ENCODE measurements around the gene RBBP4. TPM values are rescaled to one million over a fixed set of nuclear protein-coding genes. Genes with fewer than 3 reads are reported as not detected.
"Not testable (repeated sequence)": the region's sequence is repeated elsewhere in the genome, so short reads cannot be mapped to it uniquely, and the experiment has no call there.

RBBP4 gene
- total and polyA plus RNA-seq, 2 experiments from 2014 or later, result 275 to 336 TPM

- no peaks in the 10 kb centered on the region for H3K4me1 ChIP-seq (ENCODE audit: low read depth)
Observed at GRCh38 chr1:32622806-32623681, 28.0 kb upstream of the RBBP4 start.

DNA sequence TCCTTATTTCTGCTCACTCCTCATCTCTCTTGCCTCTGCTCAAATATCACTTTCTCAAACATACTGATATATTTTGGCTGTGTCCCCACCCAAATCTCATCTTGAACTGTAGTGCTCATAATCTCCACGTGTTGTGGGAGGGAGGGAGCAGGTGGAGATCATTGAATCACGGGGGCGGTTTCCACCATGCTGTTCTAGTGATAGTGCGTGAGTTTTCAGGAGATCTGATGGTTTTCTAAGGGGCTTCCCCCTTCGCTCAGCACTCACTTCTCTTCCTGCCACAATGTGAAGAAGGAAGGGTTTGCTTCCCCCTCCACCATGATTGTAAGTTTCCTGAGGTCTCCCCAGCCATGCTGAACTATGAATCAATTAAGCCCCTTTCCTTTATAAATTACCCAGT, 27.2 kb upstream of the RBBP4 start:
- TF ChIP-seq CTCF (IDR thresholded peaks at IDR 0.05; ENCODE audit: low read depth, low read length), result no peak
- Histone ChIP-seq H3K4me3 (no peak overlapping the region), H3K4me1 (ENCODE audit: low read depth) (no peaks in the 10 kb centered on the region), H3K9me3 (ENCODE audit: low read depth) (no peaks in the 10 kb centered on the region), H3K36me3 (peaks cover 9% of the 10 kb centered on the region), H3K27ac (no peak overlapping the region), H3K27me3 (no peaks in the 10 kb centered on the region)
- no peak for DNase-seq (ENCODE audit: low read depth in 1 of 2, low spot score in 1 of 2)

More at GRCh38 chr1:32622806-32623681, 28.0 kb upstream of the RBBP4 start:
- H3K4me3 ChIP-seq, result no peak overlapping the region
- H3K27me3 ChIP-seq, result no peaks in the 10 kb centered on the region
- peaks cover 7% of the 10 kb centered on the region for H3K36me3 ChIP-seq
- no peak for TF ChIP-seq CTCF (IDR thresholded peaks at IDR 0.05; ENCODE audit: low read depth, low read length)
- DNase-seq (ENCODE audit: low read depth in 1 of 2, low spot score in 1 of 2), result no peak
- no peak overlapping the region for H3K27ac ChIP-seq
- H3K9me3 ChIP-seq (ENCODE audit: low read depth), result no peaks in the 10 kb centered on the region

GRCh38 chr1:32626176-32626575, 24.8 kb upstream of the RBBP4 start:
- DNase-seq (ENCODE audit: low read depth in 1 of 2, low spot score in 1 of 2), result no peak
- Histone ChIP-seq H3K27me3 (no peaks in the 10 kb centered on the region), H3K36me3 (peaks cover 9% of the 10 kb centered on the region), H3K9me3 (ENCODE audit: low read depth) (no peaks in the 10 kb centered on the region), H3K27ac (no peak overlapping the region), H3K4me3 (no peak overlapping the region), H3K4me1 (ENCODE audit: low read depth) (no peaks in the 10 kb centered on the region)
- no peak for TF ChIP-seq CTCF (IDR thresholded peaks at IDR 0.05; ENCODE audit: low read depth, low read length)

DNA sequence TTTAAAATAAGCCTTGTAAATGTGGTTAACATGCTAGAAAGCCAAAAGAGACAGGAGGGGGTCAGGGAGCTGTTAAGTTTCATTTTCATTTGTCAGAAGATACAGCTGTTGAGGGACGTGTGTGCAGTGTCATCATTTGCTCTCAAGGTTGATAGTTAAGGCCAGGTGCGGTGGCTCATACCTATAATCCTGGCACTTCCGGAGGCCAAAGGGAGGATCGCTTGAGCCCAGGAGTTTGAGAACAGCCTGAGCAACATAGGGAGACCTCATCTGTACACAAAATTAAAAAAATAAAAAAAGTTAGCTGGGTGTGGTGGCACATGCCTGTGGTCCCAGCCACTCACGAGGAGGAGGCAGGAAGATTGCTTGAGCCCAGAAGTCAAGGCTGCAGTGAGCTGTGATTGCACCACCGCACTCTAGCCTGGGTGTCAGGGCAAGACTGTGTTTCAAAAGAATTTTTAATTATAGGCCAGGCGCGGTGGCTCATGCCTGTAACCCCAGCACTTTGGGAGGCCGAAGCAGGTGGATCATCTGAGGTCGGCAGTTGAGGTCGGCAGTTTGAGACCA, 23.3 kb upstream of the RBBP4 start:
- Histone ChIP-seq H3K27me3 (no peaks in the 10 kb centered on the region), H3K4me1 (ENCODE audit: low read depth) (no peaks in the 10 kb centered on the region), H3K36me3 (peaks cover 9% of the 10 kb centered on the region), H3K4me3 (no peak overlapping the region), H3K27ac (no peak overlapping the region), H3K9me3 (ENCODE audit: low read depth) (no peaks in the 10 kb centered on the region)
- no peak for TF ChIP-seq CTCF (IDR thresholded peaks at IDR 0.05; ENCODE audit: low read depth, low read length)
- DNase-seq (ENCODE audit: low read depth in 1 of 2, low spot score in 1 of 2), result no peak

GRCh38 chr1:32630173-32630572, 20.8 kb upstream of the RBBP4 start:
- H3K4me3 ChIP-seq; H3K27me3 ChIP-seq; DNase-seq (ENCODE audit: low read depth in 1 of 2, low spot score in 1 of 2); H3K27ac ChIP-seq; H3K36me3 ChIP-seq; H3K4me1 ChIP-seq (ENCODE audit: low read depth); H3K9me3 ChIP-seq (ENCODE audit: low read depth): not testable (repeated sequence)

GRCh38 chr1:32632829-32633228, 18.2 kb upstream of the RBBP4 start:
- H3K9me3 ChIP-seq (ENCODE audit: low read depth), result no peaks in the 10 kb centered on the region
- H3K4me3 ChIP-seq, result no peak overlapping the region
- DNase-seq (ENCODE audit: low read depth in 1 of 2, low spot score in 1 of 2), result no peak
- no peaks in the 10 kb centered on the region for H3K4me1 ChIP-seq (ENCODE audit: low read depth)
- peaks cover 2% of the 10 kb centered on the region for H3K36me3 ChIP-seq
- TF ChIP-seq CTCF (IDR thresholded peaks at IDR 0.05; ENCODE audit: low read depth, low read length), result no peak
- H3K27me3 ChIP-seq, result no peaks in the 10 kb centered on the region
- H3K27ac ChIP-seq, result no peak overlapping the region
